ENCODE measurements around the gene CCL4.
"Not testable (repeated sequence)": the region's sequence is repeated elsewhere in the genome, so short reads cannot be mapped to it uniquely, and the experiment has no call there.

CCL4 gene

DNA sequence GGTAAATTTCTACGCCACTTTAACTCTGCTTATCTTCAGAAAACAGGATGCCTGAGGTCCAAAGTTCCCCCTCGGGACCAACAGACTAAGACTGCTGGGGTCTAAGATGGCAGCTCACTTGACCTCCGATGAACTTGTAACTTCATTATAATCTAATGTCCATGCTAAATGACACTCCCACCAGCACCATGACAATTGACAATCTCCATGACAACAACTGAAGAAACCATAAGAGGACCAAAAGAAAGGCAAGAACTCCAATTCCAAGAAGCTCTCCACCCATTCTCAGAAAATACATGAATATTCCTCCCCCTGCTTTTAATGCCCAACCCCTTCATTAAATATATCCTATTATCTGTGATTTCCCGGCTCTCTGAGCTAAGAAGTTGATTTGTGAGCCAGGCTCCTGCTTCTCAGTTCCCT lies 7.5 kb downstream of the CCL4 start:
- no peaks in the 10 kb centered on the region for H3K27me3 ChIP-seq (ENCODE audit: insufficient read depth, low read length, poor library complexity, severe bottlenecking)
- H3K9me2 ChIP-seq (replicated peaks; ENCODE audit: low read depth, low read length): no peaks in the 10 kb centered on the region
- no peak overlapping the region for H3K4me3 ChIP-seq (ENCODE audit: low read length, poor library complexity, severe bottlenecking)
- H4K20me1 ChIP-seq (ENCODE audit: insufficient read depth, low read length, poor library complexity, severe bottlenecking): no peaks in the 10 kb centered on the region
- TF ChIP-seq, protein P1, sequence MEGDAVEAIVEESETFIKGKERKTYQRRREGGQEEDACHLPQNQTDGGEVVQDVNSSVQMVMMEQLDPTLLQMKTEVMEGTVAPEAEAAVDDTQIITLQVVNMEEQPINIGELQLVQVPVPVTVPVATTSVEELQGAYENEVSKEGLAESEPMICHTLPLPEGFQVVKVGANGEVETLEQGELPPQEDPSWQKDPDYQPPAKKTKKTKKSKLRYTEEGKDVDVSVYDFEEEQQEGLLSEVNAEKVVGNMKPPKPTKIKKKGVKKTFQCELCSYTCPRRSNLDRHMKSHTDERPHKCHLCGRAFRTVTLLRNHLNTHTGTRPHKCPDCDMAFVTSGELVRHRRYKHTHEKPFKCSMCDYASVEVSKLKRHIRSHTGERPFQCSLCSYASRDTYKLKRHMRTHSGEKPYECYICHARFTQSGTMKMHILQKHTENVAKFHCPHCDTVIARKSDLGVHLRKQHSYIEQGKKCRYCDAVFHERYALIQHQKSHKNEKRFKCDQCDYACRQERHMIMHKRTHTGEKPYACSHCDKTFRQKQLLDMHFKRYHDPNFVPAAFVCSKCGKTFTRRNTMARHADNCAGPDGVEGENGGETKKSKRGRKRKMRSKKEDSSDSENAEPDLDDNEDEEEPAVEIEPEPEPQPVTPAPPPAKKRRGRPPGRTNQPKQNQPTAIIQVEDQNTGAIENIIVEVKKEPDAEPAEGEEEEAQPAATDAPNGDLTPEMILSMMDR (conservative IDR thresholded peaks at IDR 0.05; ENCODE audit: low read length): no peak
- TF ChIP-seq EZH2phosphoT487 (IDR thresholded peaks at IDR 0.05; ENCODE audit: borderline replicate concordance): no peak
- H3K9me3 ChIP-seq (ENCODE audit: insufficient read depth, low read depth, low read length): no peaks in the 10 kb centered on the region
- no peaks in the 10 kb centered on the region for H3K79me2 ChIP-seq (ENCODE audit: insufficient read depth, low read length)
- no peak overlapping the region for H2AFZ ChIP-seq (ENCODE audit: low read length)
- H3F3A ChIP-seq (ENCODE audit: low read depth): no peaks in the 10 kb centered on the region
- no peak overlapping the region for H3K4me2 ChIP-seq (ENCODE audit: low read depth, low read length, poor library complexity, severe bottlenecking)
- H3K9ac ChIP-seq (ENCODE audit: low read depth, low read length, poor library complexity, severe bottlenecking): no peak overlapping the region
- H3K36me3 ChIP-seq (ENCODE audit: insufficient read depth, low read length): no peaks in the 10 kb centered on the region
- H3K4me1 ChIP-seq (ENCODE audit: insufficient read depth, low read length, poor library complexity, severe bottlenecking): no peaks in the 10 kb centered on the region

DNA sequence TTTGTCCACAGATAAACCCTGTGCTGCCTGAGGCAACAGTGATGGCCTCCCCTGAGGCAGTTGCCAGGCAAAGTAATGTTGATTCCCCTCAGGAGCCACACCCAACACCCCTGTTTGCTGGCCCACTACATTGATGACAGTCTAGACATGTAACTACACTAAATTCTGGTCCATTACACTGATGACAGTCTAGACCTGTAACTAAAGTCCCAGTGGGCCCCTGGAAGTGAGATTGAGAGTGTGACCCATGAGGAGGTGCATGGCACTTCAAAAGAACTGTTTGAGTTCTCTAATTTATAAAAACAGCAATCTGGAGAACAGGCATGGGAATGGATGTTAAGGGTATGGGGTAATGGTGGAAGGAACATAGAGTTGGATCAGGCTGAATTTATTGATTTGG lies 8.9 kb downstream of the CCL4 start:
- Histone ChIP-seq H3K4me2 (ENCODE audit: low read depth, low read length, poor library complexity, severe bottlenecking) (no peak overlapping the region), H3K27me3 (ENCODE audit: insufficient read depth, low read length, poor library complexity, severe bottlenecking) (no peaks in the 10 kb centered on the region), H3F3A (ENCODE audit: low read depth) (no peaks in the 10 kb centered on the region), H3K9me2 (replicated peaks; ENCODE audit: low read depth, low read length) (no peaks in the 10 kb centered on the region), H3K36me3 (ENCODE audit: insufficient read depth, low read length) (no peaks in the 10 kb centered on the region), H3K9ac (ENCODE audit: low read depth, low read length, poor library complexity, severe bottlenecking) (no peak overlapping the region), H3K4me3 (ENCODE audit: low read length, poor library complexity, severe bottlenecking) (no peak overlapping the region), H3K79me2 (ENCODE audit: insufficient read depth, low read length) (no peaks in the 10 kb centered on the region), H4K20me1 (ENCODE audit: insufficient read depth, low read length, poor library complexity, severe bottlenecking) (no peaks in the 10 kb centered on the region), H3K9me3 (ENCODE audit: insufficient read depth, low read depth, low read length) (no peaks in the 10 kb centered on the region), H3K4me1 (ENCODE audit: insufficient read depth, low read length, poor library complexity, severe bottlenecking) (no peaks in the 10 kb centered on the region), H2AFZ (ENCODE audit: low read length) (no peak overlapping the region)
- TF ChIP-seq, protein P1 (conservative IDR thresholded peaks at IDR 0.05; ENCODE audit: low read length): no peak
- no peak for TF ChIP-seq EZH2phosphoT487 (IDR thresholded peaks at IDR 0.05; ENCODE audit: borderline replicate concordance)

DNA sequence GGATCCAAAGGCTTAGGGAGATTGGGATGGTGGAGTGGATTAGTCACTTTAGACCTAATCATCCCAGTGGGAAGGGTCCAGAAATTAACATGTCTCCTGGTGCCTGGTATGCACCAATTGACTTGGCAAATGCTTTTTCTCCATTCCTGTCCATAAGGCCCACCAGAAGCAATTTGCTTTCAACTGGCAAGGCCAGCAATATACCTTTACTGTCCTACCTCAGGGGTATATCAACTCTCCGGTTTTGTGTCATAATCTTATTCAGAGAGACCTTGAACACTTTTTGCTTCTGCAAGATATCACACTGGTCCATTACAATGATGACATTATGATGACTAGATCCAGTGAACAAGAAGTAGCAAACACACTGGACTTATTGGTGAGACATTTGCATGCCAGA lies 9.5 kb downstream of the CCL4 start:
- H4K20me1 ChIP-seq (ENCODE audit: insufficient read depth, low read length, poor library complexity, severe bottlenecking); H3K36me3 ChIP-seq (ENCODE audit: insufficient read depth, low read length); H3K4me2 ChIP-seq (ENCODE audit: low read depth, low read length, poor library complexity, severe bottlenecking): not testable (repeated sequence)

DNA sequence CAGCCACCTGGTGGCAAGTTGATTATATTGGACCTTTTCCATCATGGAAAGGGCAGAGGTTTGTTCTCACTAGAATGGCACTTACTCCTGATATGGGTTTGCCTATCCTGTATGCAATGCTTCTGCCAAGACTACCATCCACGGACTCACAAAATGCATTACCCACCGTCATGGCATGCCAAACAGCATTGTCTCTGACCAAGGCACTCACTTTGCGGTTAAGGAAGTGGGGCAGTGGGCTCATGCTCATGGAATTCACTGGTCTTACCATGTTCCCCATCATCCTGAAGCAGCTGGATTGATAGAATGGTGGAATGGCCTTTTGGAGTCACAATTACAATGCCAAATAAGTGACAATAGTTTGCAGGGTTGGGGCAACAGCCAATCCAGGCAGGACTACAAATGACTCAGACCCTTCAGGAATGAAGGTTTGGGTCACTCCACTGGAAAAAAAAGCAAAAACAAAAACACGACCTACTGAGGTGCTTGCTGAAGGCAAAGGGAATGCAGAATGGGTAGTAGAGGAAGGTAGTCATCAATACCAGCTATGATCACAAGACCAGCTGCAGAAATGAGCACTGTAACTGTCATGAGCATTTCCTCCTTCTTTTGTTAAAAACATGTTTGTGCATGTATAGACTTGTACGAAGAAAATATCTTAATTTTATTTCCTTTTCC lies 11.5 kb downstream of the CCL4 start:
- H3K36me3 ChIP-seq (ENCODE audit: insufficient read depth, low read length); H3F3A ChIP-seq (ENCODE audit: low read depth); H3K79me2 ChIP-seq (ENCODE audit: insufficient read depth, low read length); H4K20me1 ChIP-seq (ENCODE audit: insufficient read depth, low read length, poor library complexity, severe bottlenecking); H3K4me1 ChIP-seq (ENCODE audit: insufficient read depth, low read length, poor library complexity, severe bottlenecking); H3K27me3 ChIP-seq (ENCODE audit: insufficient read depth, low read length, poor library complexity, severe bottlenecking); H3K4me2 ChIP-seq (ENCODE audit: low read depth, low read length, poor library complexity, severe bottlenecking); H3K9me2 ChIP-seq (replicated peaks; ENCODE audit: low read depth, low read length); H3K4me3 ChIP-seq (ENCODE audit: low read length, poor library complexity, severe bottlenecking); H3K9ac ChIP-seq (ENCODE audit: low read depth, low read length, poor library complexity, severe bottlenecking); H2AFZ ChIP-seq (ENCODE audit: low read length); H3K9me3 ChIP-seq (ENCODE audit: insufficient read depth, low read depth, low read length): not testable (repeated sequence)

More for the DNA sequence above, 9.5 kb downstream of the CCL4 start:
- not testable (repeated sequence) for H3K4me1 ChIP-seq (ENCODE audit: insufficient read depth, low read length, poor library complexity, severe bottlenecking); H3F3A ChIP-seq (ENCODE audit: low read depth); H3K9ac ChIP-seq (ENCODE audit: low read depth, low read length, poor library complexity, severe bottlenecking); H3K4me3 ChIP-seq (ENCODE audit: low read length, poor library complexity, severe bottlenecking); H3K9me3 ChIP-seq (ENCODE audit: insufficient read depth, low read depth, low read length); H2AFZ ChIP-seq (ENCODE audit: low read length); H3K79me2 ChIP-seq (ENCODE audit: insufficient read depth, low read length); H3K27me3 ChIP-seq (ENCODE audit: insufficient read depth, low read length, poor library complexity, severe bottlenecking); H3K9me2 ChIP-seq (replicated peaks; ENCODE audit: low read depth, low read length)

DNA sequence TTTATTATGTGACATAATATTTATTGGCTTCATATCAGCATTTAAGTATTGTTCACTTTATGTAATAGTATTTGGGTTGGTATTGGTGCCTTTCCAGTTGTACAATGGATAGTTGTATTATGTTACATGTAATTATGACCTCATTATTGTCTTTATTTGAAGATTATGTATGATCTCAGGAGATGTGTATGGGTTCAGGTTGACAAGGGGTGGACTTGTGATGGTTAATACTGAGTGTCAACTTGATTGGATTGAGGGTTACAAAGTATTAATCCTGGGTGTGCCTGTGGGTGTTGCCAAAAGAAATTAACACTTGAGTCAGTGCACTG lies 12.0 kb downstream of the CCL4 start:
- H3K9me3 ChIP-seq (ENCODE audit: insufficient read depth, low read depth, low read length); H3K4me3 ChIP-seq (ENCODE audit: low read length, poor library complexity, severe bottlenecking); H3K36me3 ChIP-seq (ENCODE audit: insufficient read depth, low read length); H3K79me2 ChIP-seq (ENCODE audit: insufficient read depth, low read length); H3K4me1 ChIP-seq (ENCODE audit: insufficient read depth, low read length, poor library complexity, severe bottlenecking); H2AFZ ChIP-seq (ENCODE audit: low read length); H4K20me1 ChIP-seq (ENCODE audit: insufficient read depth, low read length, poor library complexity, severe bottlenecking); H3F3A ChIP-seq (ENCODE audit: low read depth); H3K9ac ChIP-seq (ENCODE audit: low read depth, low read length, poor library complexity, severe bottlenecking); H3K4me2 ChIP-seq (ENCODE audit: low read depth, low read length, poor library complexity, severe bottlenecking); H3K9me2 ChIP-seq (replicated peaks; ENCODE audit: low read depth, low read length); H3K27me3 ChIP-seq (ENCODE audit: insufficient read depth, low read length, poor library complexity, severe bottlenecking): not testable (repeated sequence)
